HEK293 (cell line): ENCODE measurements around the gene RTKN2.
"Not testable (repeated sequence)": the region's sequence is repeated elsewhere in the genome, so short reads cannot be mapped to it uniquely, and the experiment has no call there.

ENCODE experiments used
- CTCF ChIA-PET: fragments of 350-600 bp; formaldehyde crosslinking; extraction: SDS; loops from one replicate; lab custom pipeline; 2021; ENCODE audit warnings: antibody characterized with exemption; lab: Yijun Ruan, JAX
- POLR2A ChIA-PET: fragments of 300-600 bp; formaldehyde crosslinking; extraction: SDS; loops from one replicate; lab custom pipeline; 2020; ENCODE audit warnings: antibody characterized with exemption, inconsistent platforms; lab: Yijun Ruan, JAX
- H3K27ac ChIP-seq: fragments of 200-500 bp; sonication (Bioruptor generic); 2 replicates; pipeline ENCODE4 v1.5.1; 2014; ENCODE audit warnings: low read depth, low read length, control low read depth, inconsistent platforms; ENCODE audit errors: extremely low read depth
- H3K36me3 ChIP-seq, 2 experiments: fragments of 200-500 bp in 1 of 2; sonication (Bioruptor generic) in 1 of 2; 1 replicate in 1 of 2; 2 replicates in 1 of 2; pipeline ENCODE4 v1.5.1; 2014 to 2017; ENCODE audit warnings: inconsistent platforms in 2 of 2, low read length in 2 of 2; ENCODE audit not compliant: control insufficient read depth in 2 of 2, insufficient read depth in 1 of 2
- H3K4me1 ChIP-seq: fragments of 200-500 bp; sonication (Bioruptor generic); 2 replicates; pipeline ENCODE4 v1.5.1; 2014; ENCODE audit warnings: mild to moderate bottlenecking, low read length, inconsistent platforms; ENCODE audit not compliant: control insufficient read depth, insufficient read depth
- H3K4me3 ChIP-seq: 2 replicates; pipeline ENCODE4 v1.5.1; 2011; ENCODE audit warnings: low read depth, mild to moderate bottlenecking, control low read depth, low read length, moderate library complexity
- H3K9me3 ChIP-seq: fragments of 200-500 bp; sonication (Bioruptor generic); 2 replicates; pipeline ENCODE4 v1.5.1; 2014; ENCODE audit warnings: low read depth, low read length, inconsistent platforms; ENCODE audit not compliant: control insufficient read depth, insufficient read depth
- PATZ1 ChIP-seq: fragments of 450-650 bp; formaldehyde crosslinking; IDR thresholded peaks from 2 replicates; pipeline ENCODE4 v1.5.1; 2016; ENCODE audit warnings: missing biosample characterization, missing genetic modification characterization
- PRDM1 ChIP-seq: fragments of 450-650 bp; formaldehyde crosslinking; IDR thresholded peaks from 2 replicates; pipeline ENCODE4; 2016; ENCODE audit warnings: missing biosample characterization, missing genetic modification characterization
- PRDM10 ChIP-seq: fragments of 450-650 bp; formaldehyde crosslinking; IDR thresholded peaks from 2 replicates; pipeline ENCODE4 v1.5.1; 2016; ENCODE audit warnings: missing biosample characterization, missing genetic modification characterization
- SCRT2 ChIP-seq: fragments of 450-650 bp; formaldehyde crosslinking; IDR thresholded peaks from 2 replicates; pipeline ENCODE4 v1.5.1; 2016; ENCODE audit warnings: missing biosample characterization, missing genetic modification characterization
- SP3 ChIP-seq: fragments of 450-650 bp; formaldehyde crosslinking; IDR thresholded peaks from 2 replicates; pipeline ENCODE4 v1.5.1; 2016; ENCODE audit warnings: missing biosample characterization, missing genetic modification characterization
- ZBTB20 ChIP-seq: fragments of 450-650 bp; formaldehyde crosslinking; IDR thresholded peaks from 2 replicates; pipeline ENCODE4 v1.5.1; 2016; ENCODE audit warnings: missing biosample characterization, missing genetic modification characterization
- ZBTB6 ChIP-seq: fragments of 450-650 bp; formaldehyde crosslinking; IDR thresholded peaks from 2 replicates; pipeline ENCODE4 v1.5.1; 2017; ENCODE audit warnings: missing biosample characterization, missing genetic modification characterization
- ZFHX2 ChIP-seq: fragments of 450-650 bp; formaldehyde crosslinking; conservative IDR thresholded peaks from 2 replicates; pipeline ENCODE4 v1.5.1; 2016; ENCODE audit warnings: missing biosample characterization, missing genetic modification characterization
- ZNF221 ChIP-seq: fragments of 450-650 bp; formaldehyde crosslinking; IDR thresholded peaks from 2 replicates; pipeline ENCODE4 v1.5.1; 2017; ENCODE audit warnings: missing biosample characterization, missing genetic modification characterization, borderline replicate concordance
- ZNF391 ChIP-seq: fragments of 450-650 bp; formaldehyde crosslinking; IDR thresholded peaks from 2 replicates; pipeline ENCODE4 v1.5.1; 2016; ENCODE audit warnings: low read depth, missing biosample characterization, missing genetic modification characterization, borderline replicate concordance
- ZNF626 ChIP-seq: fragments of 450-650 bp; sonication (Bioruptor Pico); formaldehyde crosslinking; IDR thresholded peaks from 2 replicates; pipeline ENCODE4 v1.5.1; 2018; ENCODE audit warnings: missing biosample characterization, missing genetic modification characterization, inconsistent platforms
- ZSCAN5A ChIP-seq: fragments of 450-650 bp; formaldehyde crosslinking; IDR thresholded peaks from 2 replicates; pipeline ENCODE4 v1.5.1; 2016; ENCODE audit warnings: missing biosample characterization, missing genetic modification characterization
- ZXDB ChIP-seq: fragments of 450-650 bp; formaldehyde crosslinking; IDR thresholded peaks from 2 replicates; pipeline ENCODE4 v1.5.1; 2016; ENCODE audit warnings: missing biosample characterization, missing genetic modification characterization

The RTKN2 gene

GRCh38 chr10:62244088-62244487 is 24.6 kb downstream of the RTKN2 start (continued):
- TF ChIP-seq PRDM10 (tag by site-specific recombination) (no peak), PATZ1 (tag by site-specific recombination) (no peak), ZNF391 (tag by site-specific recombination) (no peak), ZSCAN5A (tag by site-specific recombination) (no peak)

GRCh38 chr10:62243647-62243997 is 25.0 kb downstream of the RTKN2 start:
- no peak for TF ChIP-seq ZNF626 (tag by site-specific recombination)
- TF ChIP-seq ZNF221 (tag by site-specific recombination), result no peak
- TF ChIP-seq ZBTB6 (tag by site-specific recombination), result no peak
- no peak for TF ChIP-seq ZXDB (tag by site-specific recombination)
- TF ChIP-seq SP3 (tag by site-specific recombination), result no peak
- TF ChIP-seq ZFHX2 (tag by site-specific recombination), result no peak
- TF ChIP-seq SCRT2, result no peak
- TF ChIP-seq PRDM1 (tag by site-specific recombination), result no peak
- H3K27ac ChIP-seq, result no peak overlapping the region
- CTCF ChIA-PET, result interaction anchor here (0.6 to 3.9 kb wide), 6 partner anchors 23 to 1360 kb away, joined by 3 to 91 read pairs (median 3); partner anchors contain the start of gene ARID5B
- no peaks in the 10 kb centered on the region for H3K36me3 ChIP-seq
- H3K4me1 ChIP-seq, result no peaks in the 10 kb centered on the region; the same call in 1 of the 2 replicates
- H3K9me3 ChIP-seq, result no peaks in the 10 kb centered on the region
- POLR2A ChIA-PET, result no interaction called here
- H3K4me3 ChIP-seq, result no peak overlapping the region

GRCh38 chr10:62242965-62243646 is 25.5 kb downstream of the RTKN2 start:
- H3K36me3 ChIP-seq, H3K4me3 ChIP-seq, H3K9me3 ChIP-seq, H3K4me1 ChIP-seq, H3K27ac ChIP-seq, POLR2A ChIA-PET: not testable (repeated sequence)
- peak; percentile 33; the same call in 1 of the 2 replicates for TF ChIP-seq ZBTB20 (tag by site-specific recombination)
- CTCF ChIA-PET, result interaction anchor here (0.6 to 3.9 kb wide), 5 partner anchors 23 to 1359 kb away, joined by 3 to 91 read pairs (median 3); partner anchors contain the start of gene ARID5B
